ENCODE data around the gene OLFML2B.
A peak's percentile ranks its signal among the peaks of the same experiment; 100 is the strongest.
"Not testable (repeated sequence)": the region's sequence is repeated elsewhere in the genome, so short reads cannot be mapped to it uniquely, and the experiment has no call there.

The OLFML2B gene

DNA sequence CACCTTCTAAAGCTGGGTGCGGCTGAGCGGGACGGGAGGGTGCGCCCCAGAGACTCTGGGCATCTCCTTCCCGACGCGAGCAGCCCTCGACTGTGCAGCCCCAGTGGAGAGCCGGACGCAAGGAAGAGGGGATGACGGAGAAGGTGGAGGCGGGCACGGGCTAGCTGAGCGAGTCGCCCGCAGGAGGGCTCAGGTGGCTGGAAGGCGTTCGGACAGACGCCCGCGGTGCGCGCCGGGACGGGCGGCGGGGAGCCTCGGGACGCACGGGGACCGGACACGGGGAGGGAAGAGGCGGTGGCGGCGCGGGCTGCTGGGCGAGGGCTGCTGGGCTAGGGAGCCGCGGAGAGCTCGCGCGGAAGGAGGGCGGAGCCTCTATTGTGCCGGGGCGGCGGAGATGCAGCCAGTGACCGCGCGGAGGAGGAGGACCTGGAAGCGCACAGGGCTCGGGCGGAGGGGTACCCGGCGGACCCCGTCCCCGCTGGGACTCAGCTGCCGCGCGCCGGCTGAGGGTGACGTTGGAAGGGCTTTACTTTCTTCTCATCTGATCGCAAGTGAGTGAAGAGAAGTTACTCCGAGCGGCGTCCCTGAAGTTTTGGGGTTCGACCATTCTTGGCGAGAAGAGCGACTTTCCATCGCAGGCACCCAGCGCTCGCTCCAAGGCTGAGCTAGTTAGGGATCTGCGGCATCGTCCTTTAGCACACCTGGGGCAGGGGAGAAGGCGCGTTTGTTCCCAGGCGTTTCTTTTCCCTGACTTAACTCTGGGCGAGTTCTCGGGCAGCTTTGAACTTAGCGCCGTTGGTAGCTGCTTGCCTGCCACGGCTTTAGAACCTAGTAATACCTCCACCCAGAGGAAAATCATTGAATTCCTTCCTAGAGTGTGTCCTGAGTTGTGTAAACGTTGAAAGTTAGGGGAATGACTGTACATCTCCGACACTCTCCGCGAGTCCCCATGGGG lies at the start of gene OLFML2B:
OLFML2B (minus strand) TSS at position 323 of the 955 bp plus-strand sequence. CDS start 439 bp downstream, outside the sequence.
- peak; percentile 48 for DNase-seq

DNA sequence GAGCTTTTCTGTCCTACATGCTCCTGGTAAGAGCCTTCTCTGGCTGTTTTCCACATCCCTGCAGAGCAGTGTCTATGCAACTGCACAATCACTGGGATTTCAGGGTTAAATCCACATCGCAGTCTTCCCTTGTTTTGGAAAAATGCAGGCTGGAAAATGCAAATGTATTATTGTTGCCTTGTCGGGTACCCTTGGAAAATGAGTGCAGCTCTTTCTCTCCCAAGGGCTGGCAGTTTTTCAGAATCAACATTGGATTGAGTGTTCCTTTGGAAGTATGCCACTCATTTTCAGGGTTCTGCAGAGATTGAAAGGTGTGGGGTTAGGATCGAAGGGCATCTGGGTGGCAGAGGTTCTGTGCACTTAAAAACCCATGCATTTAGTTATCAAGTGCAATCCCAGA lies 49.1 kb upstream of the OLFML2B start:
- no peak for DNase-seq

DNA sequence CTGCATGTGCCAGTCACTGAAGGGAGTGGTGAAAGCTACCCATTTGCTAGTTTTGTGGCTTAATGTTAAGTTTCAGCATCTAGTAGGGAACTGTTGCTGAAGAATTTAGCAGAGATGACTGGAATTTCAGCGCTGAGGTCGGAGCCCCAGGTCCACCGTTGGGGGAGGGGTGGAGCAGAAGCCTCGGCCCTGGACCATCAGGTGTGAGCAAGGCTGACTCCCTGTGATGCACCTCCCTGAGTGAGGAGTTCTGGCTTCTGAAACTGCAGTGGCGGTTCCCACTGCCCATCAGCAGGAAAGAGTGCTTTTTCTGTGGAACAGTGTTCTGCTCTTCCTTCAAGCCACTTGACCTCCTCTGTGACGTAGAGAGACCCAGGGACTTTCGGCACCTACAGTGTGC lies 47.2 kb upstream of the OLFML2B start:
- no peak for DNase-seq

DNA sequence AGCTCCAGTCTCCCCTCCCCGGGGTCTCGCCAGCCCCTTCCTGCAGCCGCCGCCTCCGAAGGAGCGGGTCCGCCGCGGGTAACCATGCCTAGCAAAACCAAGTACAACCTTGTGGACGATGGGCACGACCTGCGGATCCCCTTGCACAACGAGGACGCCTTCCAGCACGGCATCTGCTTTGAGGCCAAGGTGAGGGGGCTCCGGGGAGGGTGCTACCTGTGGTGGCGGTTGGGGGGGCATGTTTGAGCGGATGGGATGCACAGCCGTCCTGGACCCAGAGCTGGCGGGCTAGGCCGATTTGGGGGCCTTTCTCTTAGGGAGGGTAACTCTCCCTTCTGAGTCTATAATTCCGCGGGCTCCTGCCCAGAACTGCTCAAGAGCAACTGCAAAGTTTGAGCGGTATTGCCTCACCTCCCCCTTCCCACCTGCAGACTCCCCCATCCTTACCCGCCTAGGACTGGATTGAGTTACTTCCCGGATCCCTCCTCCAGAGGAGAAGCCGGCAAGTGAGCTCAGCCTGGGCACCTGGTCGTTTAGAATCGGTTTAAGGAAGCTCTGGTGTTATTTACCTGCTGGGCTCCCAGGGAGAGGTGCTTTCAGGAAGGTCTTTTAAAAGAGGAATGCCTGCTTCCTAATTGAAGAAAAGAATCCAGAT lies 46.6 kb upstream of the OLFML2B start:
- no peak for DNase-seq

DNA sequence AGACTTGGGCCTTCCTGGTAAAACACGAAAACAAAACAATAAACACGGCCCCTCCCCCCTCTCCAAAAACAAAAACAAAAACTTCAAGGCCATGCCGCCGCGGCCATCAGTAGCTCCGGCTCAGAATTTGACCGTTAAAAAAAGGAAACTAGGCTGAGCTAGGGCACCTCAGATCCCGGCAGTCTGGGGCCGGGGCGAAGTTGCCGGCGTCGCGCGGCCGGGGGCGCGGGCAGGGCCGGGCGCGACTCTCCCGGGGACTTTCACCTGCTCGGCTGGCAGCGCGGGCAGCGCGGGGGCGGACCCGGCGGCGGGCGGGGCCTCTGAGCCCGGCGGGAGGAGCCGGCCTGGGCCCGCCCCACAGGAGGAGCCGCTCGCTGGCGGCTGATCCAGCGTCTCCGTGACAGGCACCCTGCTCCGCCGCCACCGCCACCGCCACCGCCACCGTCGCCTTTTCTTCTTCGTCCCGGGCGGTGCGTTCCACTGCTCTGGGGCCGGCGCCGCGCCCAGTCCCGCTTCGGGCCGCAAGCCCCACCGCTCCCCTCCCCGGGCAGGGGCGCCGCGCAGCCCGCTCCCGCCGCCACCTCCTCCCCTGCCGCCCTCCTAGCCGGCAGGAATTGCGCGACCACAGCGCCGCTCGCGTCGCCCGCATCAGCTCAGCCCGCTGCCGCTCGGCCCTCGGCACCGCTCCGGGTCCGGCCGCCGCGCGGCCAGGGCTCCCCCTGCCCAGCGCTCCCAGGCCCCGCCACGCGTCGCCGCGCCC lies 45.8 kb upstream of the OLFML2B start, which contains the start of gene NOS1AP:
NOS1AP (plus strand) TSS at position 358 of the 760 bp plus-strand sequence. CDS start 487 bp downstream, outside the sequence.
- DNase-seq, result peak; percentile 43

DNA sequence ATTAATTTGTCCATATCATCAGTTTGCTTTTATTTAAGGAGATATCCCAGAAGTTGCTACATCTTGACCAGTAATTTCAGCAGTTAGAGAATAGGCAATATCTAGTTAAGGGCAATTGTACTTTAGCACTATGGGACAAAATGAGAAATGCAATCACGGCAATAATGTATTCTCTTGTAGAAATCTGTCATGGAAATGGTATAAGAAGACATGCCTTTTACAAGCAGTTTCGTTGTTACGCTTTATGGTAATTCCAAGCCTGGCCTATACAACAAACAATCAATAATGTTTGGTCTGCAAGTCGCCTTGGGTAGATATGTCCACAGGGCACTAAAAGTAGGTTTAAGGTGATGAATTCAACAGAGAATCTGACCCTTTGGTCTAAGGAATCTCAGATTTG lies 44.6 kb upstream of the OLFML2B start:
- DNase-seq, result no peak

DNA sequence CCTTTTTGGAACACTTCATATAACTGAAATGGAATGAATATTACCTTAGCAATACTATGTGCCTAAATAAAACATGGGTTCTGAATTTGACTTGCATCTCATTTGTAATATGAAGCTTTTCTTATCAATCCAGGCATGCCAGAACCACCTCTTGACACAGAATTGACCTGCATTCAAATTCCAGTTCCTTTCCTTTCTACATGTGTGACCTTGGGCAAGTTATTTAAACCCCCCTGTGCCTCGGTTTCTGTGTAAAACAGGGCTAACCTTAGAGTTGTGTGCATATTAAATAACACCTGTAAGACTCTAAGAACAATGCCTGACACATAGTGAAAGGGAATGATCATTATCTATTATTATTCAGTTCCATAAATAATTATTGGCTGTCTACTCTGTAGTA lies 43.8 kb upstream of the OLFML2B start:
- DNase-seq, result no peak

DNA sequence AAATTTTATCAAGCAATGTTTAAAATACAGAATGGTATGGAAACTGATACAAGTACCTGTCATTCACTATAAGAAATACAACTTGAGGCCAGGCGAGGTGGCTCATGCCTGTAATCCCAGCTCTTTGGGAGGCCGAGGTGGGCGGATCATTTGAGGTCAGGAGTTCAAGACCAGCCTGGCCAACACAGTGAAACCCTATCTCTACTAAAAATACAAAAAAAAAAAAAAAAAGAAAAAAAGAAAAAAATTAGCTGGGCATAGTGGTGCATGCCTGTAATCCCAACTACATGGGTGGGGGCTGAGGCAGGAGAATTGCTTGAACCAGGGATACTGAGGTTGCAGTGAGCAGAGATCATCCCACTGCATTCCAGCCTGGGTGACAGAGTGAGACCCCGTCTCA lies 43.2 kb upstream of the OLFML2B start:
- DNase-seq, result not testable (repeated sequence)

DNA sequence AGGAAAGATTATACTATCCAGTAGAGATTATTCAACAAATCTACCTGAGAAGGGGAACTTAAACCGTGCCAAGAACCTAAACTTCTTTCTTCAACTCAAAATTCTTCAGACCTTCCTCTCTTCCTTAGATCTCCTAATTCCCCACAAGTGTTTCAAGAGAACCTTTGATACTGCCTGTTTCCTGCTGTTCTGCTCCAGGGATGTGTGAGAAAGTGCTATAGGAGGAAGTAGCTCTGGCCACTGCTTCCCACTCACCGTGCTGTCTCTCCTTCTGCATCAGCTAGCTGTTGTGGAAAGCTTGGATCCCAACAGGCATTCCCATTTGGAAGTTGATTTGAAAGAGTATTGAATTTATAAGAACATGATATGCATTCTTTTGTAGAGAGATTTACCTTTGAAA lies 41.3 kb upstream of the OLFML2B start:
- DNase-seq, result no peak

DNA sequence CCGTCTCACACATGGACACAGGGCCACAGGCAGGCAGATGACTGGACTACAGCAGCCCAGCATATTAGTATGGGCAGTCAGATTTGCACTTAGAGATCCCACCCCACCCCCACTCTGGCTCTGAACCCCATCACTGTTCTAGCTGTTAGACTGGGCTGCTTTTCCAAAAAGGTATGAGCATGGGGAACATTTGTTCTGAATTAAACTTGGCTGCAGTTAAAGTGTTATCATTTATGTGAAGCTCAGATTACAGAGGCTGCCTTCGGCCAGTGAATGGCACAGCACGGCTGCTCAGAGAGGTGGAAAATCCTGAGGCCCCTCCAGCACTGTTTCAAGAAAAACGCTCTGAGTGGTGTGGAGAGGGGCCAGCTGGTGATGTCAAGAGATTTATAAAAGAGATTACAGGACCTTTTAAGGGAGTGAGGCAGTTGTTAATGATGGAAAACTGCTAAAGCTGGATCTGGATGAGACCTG lies 38.9 kb upstream of the OLFML2B start:
- no peak for DNase-seq

DNA sequence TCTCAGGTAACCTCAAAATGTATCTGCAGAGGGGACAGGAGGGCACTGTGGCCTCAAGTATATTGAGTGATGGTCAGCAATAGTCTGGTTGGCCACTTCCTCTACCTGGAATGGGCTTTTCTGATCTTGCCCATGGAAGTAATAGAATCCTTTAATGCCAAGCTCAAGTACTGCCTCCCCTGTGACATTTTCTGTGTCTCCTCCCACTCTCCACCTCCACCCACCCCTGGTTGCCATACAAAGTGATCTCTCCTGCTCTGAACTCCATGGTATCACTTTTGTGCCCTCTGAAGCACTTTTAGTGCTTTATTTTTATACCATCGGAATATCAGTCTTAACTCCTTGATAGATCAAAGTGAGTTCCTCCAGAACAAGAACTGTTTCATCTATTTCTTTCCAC lies 36.6 kb upstream of the OLFML2B start:
- no peak for DNase-seq

DNA sequence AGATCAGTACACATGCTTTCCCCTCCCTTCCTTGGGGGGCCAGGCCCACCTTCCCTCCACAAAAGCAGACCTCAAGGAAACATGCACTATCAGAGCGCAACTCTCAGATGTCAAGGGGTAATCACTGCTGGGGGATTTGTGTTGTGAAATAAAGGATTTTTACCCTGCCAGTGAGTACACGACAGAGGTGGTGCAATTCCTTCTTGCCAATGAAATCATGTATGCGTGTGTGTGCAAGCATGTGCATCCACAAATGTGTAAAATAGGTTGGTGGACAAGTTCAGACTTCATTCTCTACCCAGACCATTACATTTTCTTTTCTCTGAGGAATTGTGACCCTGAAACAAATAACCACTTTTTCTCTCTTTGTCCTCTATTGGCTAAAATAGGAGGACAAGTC lies 36.1 kb upstream of the OLFML2B start:
- DNase-seq, result no peak

DNA sequence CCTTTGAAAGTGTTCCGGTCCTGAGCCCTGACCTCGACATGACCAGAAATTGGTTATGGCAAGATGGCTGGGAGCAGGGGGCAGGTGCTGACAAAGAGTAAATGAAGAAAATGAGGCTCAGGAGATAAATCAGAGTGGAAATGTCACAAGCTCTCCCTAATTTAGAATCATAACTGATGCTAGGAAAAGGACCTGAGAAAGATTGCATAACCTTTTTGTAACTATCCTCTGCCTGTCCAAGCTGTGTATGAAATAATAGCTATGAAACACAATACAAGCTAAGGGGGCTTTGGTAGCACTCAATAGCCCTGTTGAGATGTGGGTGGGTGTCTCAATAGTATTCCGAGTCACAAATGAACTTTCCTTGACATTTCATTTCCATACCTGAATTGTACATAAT lies 32.9 kb upstream of the OLFML2B start:
- no peak for DNase-seq

DNA sequence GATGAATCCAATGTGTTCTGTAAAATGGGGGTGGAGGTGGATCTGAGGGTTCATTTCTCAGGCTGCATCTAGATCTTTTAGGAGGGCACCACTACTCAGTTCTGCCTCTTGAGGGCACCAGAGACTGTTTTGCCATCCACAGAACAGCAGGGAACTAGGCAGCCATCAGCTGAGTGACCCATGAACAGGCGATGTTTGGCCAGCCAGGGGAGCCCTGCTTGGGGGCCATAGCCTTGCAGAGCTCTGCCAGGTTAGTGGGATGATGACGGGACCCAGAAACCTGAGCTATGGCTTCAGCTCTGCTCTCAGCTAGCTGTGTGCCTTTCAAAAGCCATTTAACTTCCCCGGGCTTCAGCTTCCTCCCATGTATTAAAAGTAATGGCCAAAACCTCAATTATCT lies 32.4 kb upstream of the OLFML2B start:
- peak; percentile 24 for DNase-seq

DNA sequence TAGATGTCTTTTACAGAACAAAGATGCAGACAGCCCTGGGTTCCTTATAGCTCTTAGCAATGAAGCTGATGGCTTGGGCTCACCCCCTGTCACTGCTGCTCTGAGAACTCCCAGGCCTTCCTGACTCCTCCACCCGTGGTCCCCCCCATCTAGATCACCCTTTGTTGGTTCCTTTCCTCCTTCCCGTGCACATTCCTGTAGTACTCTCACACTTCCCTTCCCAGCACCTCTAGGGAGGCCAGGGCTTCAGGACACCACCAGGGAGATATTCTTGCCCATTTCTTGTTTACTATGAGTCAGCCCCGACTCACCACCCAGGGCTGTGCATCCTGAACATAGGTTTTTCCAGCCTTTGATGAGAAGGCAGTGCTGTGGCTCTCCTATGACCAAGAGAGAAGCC lies 31.4 kb upstream of the OLFML2B start:
- no peak for DNase-seq

DNA sequence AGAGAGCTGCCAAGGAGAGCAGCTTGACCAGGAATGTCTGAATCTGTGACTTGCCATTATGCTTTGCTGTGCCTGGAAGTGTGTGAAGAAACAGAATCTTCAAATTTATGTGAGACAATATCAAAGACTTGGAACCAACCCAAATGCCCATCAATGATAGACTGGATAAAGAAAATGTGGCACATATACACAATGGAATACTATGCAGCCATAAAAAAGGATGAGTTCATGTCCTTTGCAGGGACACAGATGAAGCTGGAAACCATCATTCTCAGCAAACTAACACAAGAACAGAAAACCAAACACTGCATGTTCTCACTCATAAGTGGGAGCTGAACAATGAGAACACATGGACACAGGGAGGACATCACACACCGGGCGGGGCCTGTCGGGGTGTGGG lies 30.3 kb upstream of the OLFML2B start:
- DNase-seq, result not testable (repeated sequence)

DNA sequence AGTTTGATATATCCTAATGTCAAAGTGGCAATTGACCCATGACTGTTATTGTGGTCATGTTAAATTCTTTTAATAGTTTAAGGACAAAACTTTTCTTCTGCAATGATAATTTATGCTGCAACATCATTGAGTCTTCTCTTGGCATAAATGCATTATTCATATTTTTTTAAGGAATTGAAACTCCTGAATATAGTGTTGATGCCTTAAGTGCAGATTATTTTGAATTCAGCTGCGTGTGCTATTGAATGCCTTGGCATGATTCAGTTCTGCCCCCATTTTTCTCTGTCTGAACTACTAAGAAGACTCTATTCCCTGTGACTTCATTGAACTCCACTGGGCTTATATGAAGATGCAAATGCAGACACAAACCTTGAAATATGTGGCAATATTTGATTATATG lies 23.3 kb upstream of the OLFML2B start:
- no peak for DNase-seq

DNA sequence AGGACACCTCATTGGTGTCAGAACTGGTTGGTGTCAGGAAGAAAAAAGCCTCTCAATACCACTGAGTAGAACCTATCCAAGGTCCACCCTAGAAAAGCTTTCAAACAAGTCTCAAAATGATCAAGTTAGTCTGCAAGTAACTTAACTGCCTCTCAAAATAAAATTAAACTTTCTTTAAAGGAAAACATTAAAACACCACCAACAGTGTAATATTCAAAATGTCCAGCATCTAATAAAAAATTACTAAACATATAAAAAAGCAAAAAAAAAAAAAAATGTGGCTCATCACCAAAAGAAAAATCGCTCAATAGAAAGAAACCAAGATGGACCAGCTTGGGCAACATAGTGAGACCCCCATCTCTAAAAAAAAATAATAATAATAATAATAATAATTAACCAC lies 18.7 kb upstream of the OLFML2B start:
- DNase-seq, result no peak

DNA sequence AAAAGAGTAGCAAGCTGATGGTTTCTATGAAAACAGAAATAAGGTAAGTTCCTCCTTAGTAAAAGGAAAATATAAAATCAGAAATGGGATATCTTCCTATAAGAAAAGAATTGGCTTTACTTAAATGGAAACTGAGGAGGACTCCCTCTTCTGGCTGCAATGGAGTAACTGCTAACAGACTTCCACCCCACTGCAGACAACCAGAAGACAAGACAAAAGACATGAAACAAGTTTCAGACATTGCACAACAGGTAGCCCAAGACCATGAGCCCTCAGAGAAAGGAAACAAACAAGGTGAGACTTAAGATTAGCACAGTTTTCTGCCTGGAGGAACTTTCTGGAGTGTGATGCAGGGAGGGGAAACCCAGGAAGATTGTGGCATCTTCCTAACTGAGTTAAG lies 17.0 kb upstream of the OLFML2B start:
- no peak for DNase-seq

DNA sequence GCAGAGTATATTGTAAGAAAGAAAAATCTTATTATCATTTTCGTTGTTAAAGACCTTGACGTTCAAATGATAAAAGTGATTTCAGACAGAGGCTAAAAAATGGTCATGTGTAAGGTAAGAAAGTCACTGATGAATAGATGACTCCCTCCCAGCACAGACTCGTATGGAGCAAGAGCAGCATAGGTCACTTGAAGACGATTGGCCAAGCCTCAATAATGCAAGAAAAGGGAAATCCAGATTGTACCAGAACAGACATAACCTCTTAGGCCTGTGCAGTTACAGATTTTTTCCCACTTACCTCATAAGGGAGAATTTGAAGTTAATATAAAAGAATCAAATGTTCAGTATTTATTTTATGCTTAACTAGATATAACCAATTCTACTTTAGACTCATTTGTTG lies 16.3 kb upstream of the OLFML2B start:
- no peak for DNase-seq

DNA sequence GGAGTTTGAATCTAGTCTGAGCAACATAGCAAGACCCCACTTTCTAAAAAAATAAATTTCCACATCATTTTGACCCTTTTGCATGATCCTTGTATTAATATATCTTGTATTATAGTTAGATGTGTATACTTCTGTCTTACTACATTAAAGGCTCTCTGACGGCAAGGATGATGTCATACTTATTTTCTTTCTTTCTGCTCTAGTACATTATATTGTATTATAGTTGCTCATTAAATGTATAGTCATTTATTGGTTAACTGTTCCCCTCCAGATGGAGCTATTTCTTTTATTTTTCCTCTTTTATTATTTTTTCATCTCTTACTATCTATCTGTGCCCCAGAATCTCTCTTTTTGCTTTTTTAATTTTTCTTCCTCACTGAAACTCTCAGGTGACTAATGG lies 15.0 kb upstream of the OLFML2B start:
- DNase-seq, result no peak

DNA sequence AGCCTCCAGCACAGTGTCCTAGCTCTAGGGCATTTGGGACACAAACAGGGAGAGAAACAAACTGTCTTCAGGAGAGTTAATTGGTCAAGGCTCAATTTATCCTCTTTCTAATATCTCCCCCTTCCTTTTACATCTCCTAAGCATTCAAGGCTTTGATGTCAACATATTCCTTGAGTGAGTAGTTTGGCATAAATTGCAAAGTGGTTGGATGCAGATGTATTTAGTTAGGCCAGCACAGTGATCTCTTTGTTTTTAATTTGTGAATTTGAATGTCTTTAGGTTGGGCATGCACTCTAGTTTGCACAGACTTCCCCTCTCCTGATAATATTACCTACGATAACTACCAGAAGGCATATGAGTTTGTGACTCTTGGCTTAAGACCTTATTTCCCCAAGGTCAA lies 12.5 kb upstream of the OLFML2B start:
- no peak for DNase-seq

DNA sequence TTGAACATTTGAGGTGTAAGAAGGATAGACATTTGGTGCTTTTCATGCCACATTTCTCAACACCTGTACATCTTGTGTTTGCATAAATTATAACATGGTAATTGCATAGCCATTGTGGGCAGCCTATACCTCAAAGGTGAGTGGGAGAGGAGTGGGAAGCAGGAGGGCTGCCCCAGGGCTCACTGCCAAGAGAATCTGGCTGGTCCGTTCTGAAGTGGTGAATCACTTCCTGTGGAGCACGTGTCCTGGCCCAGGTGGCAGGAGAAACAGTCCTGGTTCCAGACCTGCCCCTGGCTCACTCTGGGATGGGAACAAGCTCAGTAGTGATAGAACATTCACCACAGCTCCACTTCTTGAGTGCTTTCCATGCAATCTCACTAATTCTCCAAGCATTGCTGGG lies 11.6 kb upstream of the OLFML2B start:
- DNase-seq, result no peak
